Lower lobe of right lung (tissue), 2 donors: ENCODE measurements around the gene DIDO1. TPM values are rescaled to one million over a fixed set of nuclear protein-coding genes. Genes with fewer than 3 reads are reported as not detected.

ENCODE experiments used
- ATAC-seq, 2 donors: fragments of 200-7000 bp; cut with Tn5 transposase; one replicate each; pipeline ENCODE4 v1.9.1; 2020 to 2022; ENCODE audit warnings: mild to moderate bottlenecking in 2 of 2, moderate library complexity in 2 of 2
- DNase-seq: peaks from one replicate; pipeline ENCODE4 v3.0.0-alpha.2; 2020
- H3K27ac ChIP-seq: fragments of 200-600 bp; one replicate; pipeline ENCODE4 v1.8.0; 2022
- H3K27me3 ChIP-seq: fragments of 200-600 bp; one replicate; pipeline ENCODE4 v1.8.0; 2022; ENCODE audit warnings: low read depth
- H3K36me3 ChIP-seq: fragments of 200-600 bp; one replicate; pipeline ENCODE4 v1.8.0; 2022; ENCODE audit warnings: mild to moderate bottlenecking
- H3K4me1 ChIP-seq: fragments of 200-600 bp; one replicate; pipeline ENCODE4 v1.8.0; 2022
- H3K4me3 ChIP-seq: fragments of 200-600 bp; one replicate; pipeline ENCODE4 v1.8.0; 2022; ENCODE audit warnings: mild to moderate bottlenecking
- H3K9me3 ChIP-seq: fragments of 200-600 bp; one replicate; pipeline ENCODE4 v1.8.0; 2022
- CTCF ChIP-seq: fragments of 200-600 bp; IDR thresholded peaks from one replicate; pipeline ENCODE4 v1.8.0; 2022; ENCODE audit warnings: antibody characterized with exemption, mild to moderate bottlenecking
- intact Hi-C: fragments of 100-400 bp; cut with DNase I; formaldehyde crosslinking; loops from one replicate; pipeline ENCODE4 v1.11.0; 2022
- total RNA-seq: library from RNA; stranded (reverse); fragmentation: NEBNext Ultra II Directional; extraction: Animal tissue kit (Norgen Biotek cat#: 25700); gene quantifications from one replicate; pipeline ENCODE4 v1.2.1, GENCODE V29; 2021
- donor health status: DM: no; HTN: yes; CAD: no; lungs with severe emphysema.

The DIDO1 gene
- total RNA-seq, 1 donor from 2014 or later, result 54.6 TPM

GRCh38 chr20:62885896-62886708 lies 40.2 kb downstream of the DIDO1 start:
- TF ChIP-seq CTCF, result no peak
- Histone ChIP-seq H3K9me3 (no peaks in the 10 kb centered on the region), H3K4me1 (no peaks in the 10 kb centered on the region), H3K36me3 (peaks cover 63% of the 10 kb centered on the region), H3K4me3 (no peak overlapping the region), H3K27me3 (no peaks in the 10 kb centered on the region), H3K27ac (no peak overlapping the region)
- intact Hi-C loops, result no loop called here
- DNase-seq (no peak), ATAC-seq (no peak)

- ATAC-seq (no peak), DNase-seq (no peak)
- no peak for TF ChIP-seq CTCF
- Histone ChIP-seq H3K9me3 (no peaks in the 10 kb centered on the region), H3K4me3 (no peak overlapping the region), H3K36me3 (peaks cover 63% of the 10 kb centered on the region), H3K4me1 (no peaks in the 10 kb centered on the region), H3K27me3 (no peaks in the 10 kb centered on the region), H3K27ac (no peak overlapping the region)
- intact Hi-C loops, result no loop called here
These were observed 41.0 kb downstream of the DIDO1 start for GRCh38 chr20:62885046-62885895.

GRCh38 chr20:62884556-62884955 lies 41.7 kb downstream of the DIDO1 start:
- Histone ChIP-seq H3K4me1 (no peaks in the 10 kb centered on the region), H3K4me3 (no peak overlapping the region), H3K36me3 (peaks cover 58% of the 10 kb centered on the region), H3K27me3 (no peaks in the 10 kb centered on the region), H3K27ac (no peak overlapping the region), H3K9me3 (no peaks in the 10 kb centered on the region)
- no peak for ATAC-seq
- intact Hi-C loops, result no loop called here
- TF ChIP-seq CTCF, result no peak
- no peak for DNase-seq

GRCh38 chr20:62882426-62882825 lies 43.9 kb downstream of the DIDO1 start:
- intact Hi-C loops, result no loop called here
- Histone ChIP-seq H3K4me1 (peaks cover 3% of the 10 kb centered on the region), H3K36me3 (peaks cover 37% of the 10 kb centered on the region), H3K27me3 (no peaks in the 10 kb centered on the region), H3K4me3 (no peak overlapping the region), H3K9me3 (no peaks in the 10 kb centered on the region), H3K27ac (no peak overlapping the region)
- DNase-seq (no peak), ATAC-seq (no peak)
- no peak for TF ChIP-seq CTCF

GRCh38 chr20:62881662-62882395 lies 44.5 kb downstream of the DIDO1 start:
- H3K9me3 ChIP-seq, result no peaks in the 10 kb centered on the region
- DNase-seq (no peak), ATAC-seq (no peak)
- no peak for TF ChIP-seq CTCF
- no peak overlapping the region for H3K27ac ChIP-seq
- no peaks in the 10 kb centered on the region for H3K27me3 ChIP-seq
- intact Hi-C loops, result no loop called here
- peaks cover 9% of the 10 kb centered on the region for H3K4me1 ChIP-seq
- H3K36me3 ChIP-seq, result peaks cover 31% of the 10 kb centered on the region
- H3K4me3 ChIP-seq, result no peak overlapping the region
